Placental epithelial cell (primary cell): ENCODE measurements around the gene RIPOR1. TPM values are rescaled to one million over a fixed set of nuclear protein-coding genes. Genes with fewer than 3 reads are reported as not detected.

Source experiments
- small RNA-seq: library from RNA; depleted of rRNA; stranded (forward); fragments of <200 nt; gene quantifications from one replicate; pipeline ENCODE3, GENCODE V24; 2012
- total RNA-seq: library from RNA; depleted of rRNA; stranded (reverse); fragments of >200 nt; gene quantifications from 2 replicates; pipeline ENCODE4 v1.2.3, GENCODE V29; 2012

Gene RIPOR1, protein sequence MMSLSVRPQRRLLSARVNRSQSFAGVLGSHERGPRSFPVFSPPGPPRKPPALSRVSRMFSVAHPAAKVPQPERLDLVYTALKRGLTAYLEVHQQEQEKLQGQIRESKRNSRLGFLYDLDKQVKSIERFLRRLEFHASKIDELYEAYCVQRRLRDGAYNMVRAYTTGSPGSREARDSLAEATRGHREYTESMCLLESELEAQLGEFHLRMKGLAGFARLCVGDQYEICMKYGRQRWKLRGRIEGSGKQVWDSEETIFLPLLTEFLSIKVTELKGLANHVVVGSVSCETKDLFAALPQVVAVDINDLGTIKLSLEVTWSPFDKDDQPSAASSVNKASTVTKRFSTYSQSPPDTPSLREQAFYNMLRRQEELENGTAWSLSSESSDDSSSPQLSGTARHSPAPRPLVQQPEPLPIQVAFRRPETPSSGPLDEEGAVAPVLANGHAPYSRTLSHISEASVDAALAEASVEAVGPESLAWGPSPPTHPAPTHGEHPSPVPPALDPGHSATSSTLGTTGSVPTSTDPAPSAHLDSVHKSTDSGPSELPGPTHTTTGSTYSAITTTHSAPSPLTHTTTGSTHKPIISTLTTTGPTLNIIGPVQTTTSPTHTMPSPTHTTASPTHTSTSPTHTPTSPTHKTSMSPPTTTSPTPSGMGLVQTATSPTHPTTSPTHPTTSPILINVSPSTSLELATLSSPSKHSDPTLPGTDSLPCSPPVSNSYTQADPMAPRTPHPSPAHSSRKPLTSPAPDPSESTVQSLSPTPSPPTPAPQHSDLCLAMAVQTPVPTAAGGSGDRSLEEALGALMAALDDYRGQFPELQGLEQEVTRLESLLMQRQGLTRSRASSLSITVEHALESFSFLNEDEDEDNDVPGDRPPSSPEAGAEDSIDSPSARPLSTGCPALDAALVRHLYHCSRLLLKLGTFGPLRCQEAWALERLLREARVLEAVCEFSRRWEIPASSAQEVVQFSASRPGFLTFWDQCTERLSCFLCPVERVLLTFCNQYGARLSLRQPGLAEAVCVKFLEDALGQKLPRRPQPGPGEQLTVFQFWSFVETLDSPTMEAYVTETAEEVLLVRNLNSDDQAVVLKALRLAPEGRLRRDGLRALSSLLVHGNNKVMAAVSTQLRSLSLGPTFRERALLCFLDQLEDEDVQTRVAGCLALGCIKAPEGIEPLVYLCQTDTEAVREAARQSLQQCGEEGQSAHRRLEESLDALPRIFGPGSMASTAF
- 45.1 and 61.7 TPM in 2 replicates for total RNA-seq

DNA sequence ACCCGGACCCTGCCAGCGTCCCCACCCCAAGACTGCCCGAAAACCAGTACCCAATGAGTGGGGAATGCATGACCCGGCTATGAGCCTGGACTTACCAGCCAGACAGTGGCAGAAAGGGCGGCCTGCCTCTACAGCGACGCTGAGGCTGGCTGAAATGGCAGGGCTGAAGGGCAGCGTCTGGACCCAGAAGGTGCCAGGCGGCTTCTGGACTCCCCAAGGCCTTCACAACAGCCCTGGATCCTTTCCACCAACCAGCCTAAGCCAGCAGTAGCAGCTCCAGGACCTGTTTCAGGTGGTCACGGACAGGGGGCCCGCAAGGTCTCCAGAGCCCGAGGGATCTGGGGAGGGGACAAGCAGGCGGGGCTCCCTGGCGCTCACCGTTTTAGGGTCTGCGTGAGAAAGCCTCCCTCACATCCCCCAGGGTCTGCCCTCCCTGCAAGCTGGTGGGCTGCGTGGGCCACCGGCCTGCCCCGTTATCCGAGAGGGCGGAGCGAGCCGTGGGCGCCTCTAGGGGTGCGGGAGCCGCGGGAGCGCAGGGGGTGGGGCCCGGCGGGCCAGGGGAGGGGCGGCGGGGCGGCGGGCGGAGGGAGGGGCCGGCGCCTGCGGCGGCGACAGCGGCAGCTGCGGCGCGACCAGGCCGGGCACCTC is at the start of gene RIPOR1:
TSS of gene RIPOR1 (plus strand) at position 608 of the 648 bp plus-strand sequence. CDS start 9,618 bp downstream, outside the sequence.

DNA sequence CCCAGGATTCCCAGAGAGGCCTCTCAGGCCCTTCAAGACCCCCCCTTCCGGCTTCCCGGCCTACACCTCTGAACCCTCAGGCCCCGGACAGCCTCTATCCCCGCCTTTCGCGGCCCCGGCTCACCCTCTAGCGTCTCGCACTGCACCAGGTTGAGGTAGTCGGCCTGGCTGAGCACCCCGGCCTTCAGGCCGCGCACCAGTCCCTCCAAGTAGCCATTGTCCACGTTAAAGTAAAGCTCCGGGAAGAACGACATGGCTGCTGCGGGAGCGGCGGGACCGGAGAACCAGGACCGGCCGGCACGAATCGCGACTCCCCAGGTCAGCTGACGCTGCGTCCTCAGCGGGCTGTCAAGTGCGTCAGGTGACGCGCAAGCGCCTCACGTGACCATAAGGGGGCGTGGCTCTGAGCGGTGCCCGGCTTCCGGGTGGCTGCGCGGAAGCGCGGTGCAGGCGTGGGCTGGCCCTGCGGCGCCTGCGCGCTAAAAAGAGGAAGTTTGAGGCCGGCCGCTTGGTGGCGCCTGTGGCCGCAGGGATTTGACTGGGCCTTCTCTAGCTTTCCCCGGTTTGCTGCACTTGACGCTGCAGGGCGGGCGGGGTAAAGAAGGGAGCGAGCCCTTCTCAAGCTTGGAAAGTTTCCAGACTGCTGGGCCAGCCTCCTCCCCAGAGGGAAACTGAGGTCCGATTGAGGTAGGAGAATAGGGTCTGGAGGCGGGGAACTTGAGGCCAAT is 47.6 kb upstream of the RIPOR1 start, which contains the start of gene ATP6V0D1:
TSS of gene ATP6V0D1 (minus strand) at position 325 of the 728 bp plus-strand sequence. CDS start at position 254, 71 bp downstream.

GRCh38 chr16:67483150-67483549 is 45.5 kb upstream of the RIPOR1 start, which contains the start of gene AGRP:
AGRP (minus strand) TSS chr16:67483547; CDS start chr16:67483398, 149 bp downstream.

GRCh38 chr16:67562526-67562917 is 33.9 kb downstream of the RIPOR1 start, which contains the start of gene CTCF:
CTCF (plus strand) TSS chr16:67562526; CDS start chr16:67610833, 48,307 bp downstream.

Small RNA genes within 50 kb of the gene (small RNA-seq; reads per million reads assigned to genes)
- gene AC027682.3: not detected

Other genes starting within 250 kb of the RIPOR1 start
- gene PLEKHG4, start 249.3 kb upstream of the RIPOR1 start, total RNA-seq: 22.2 and 35.7 TPM in 2 replicates
- gene KCTD19, start 202.1 kb upstream of the RIPOR1 start, total RNA-seq: not detected in 2 replicates
- gene LRRC36, start 202.0 kb upstream of the RIPOR1 start, total RNA-seq: not detected in 2 replicates
- gene TPPP3, start 135.3 kb upstream of the RIPOR1 start, total RNA-seq: under 0.01 and 0.87 TPM in 2 replicates
- 5.3 and 9.4 TPM in 2 replicates for gene ZDHHC1, start 112.4 kb upstream of the RIPOR1 start, total RNA-seq
- gene HSD11B2, start 97.7 kb upstream of the RIPOR1 start, total RNA-seq: not detected in 2 replicates
- gene ATP6V0D1, start 47.7 kb upstream of the RIPOR1 start, total RNA-seq: 85.2 and 126 TPM in 2 replicates
- gene AGRP, start 45.3 kb upstream of the RIPOR1 start, total RNA-seq: not detected in 2 replicates
- 22.9 and 34.9 TPM in 2 replicates for gene CTCF, start 33.7 kb downstream of the RIPOR1 start, total RNA-seq
- gene CARMIL2, start 116.3 kb downstream of the RIPOR1 start, total RNA-seq: not detected in 2 replicates
- gene ACD, start 131.4 kb downstream of the RIPOR1 start, total RNA-seq: 18.5 and 25.7 TPM in 2 replicates
- 0.39 and 0.65 TPM in 2 replicates for gene PARD6A, start 132.1 kb downstream of the RIPOR1 start, total RNA-seq
- gene ENKD1, start 137.9 kb downstream of the RIPOR1 start, total RNA-seq: 13.8 and 17.3 TPM in 2 replicates
- 3.9 and 4.7 TPM in 2 replicates for gene C16orf86, start 138.0 kb downstream of the RIPOR1 start, total RNA-seq
- gene GFOD2, start 190.5 kb downstream of the RIPOR1 start, total RNA-seq: 17.0 and 18.1 TPM in 2 replicates